Motor neuron (in vitro differentiated cells): ENCODE measurements around the gene ZMIZ1. TPM values are rescaled to one million over a fixed set of nuclear protein-coding genes. Genes with fewer than 3 reads are reported as not detected.

Experiments used
- ATAC-seq, 8 experiments: fragments of 200-7000 bp; cut with Tn5 transposase; replicated peaks in 6 of 8; 2 replicates each; pipeline ENCODE4 v1.8.0; 2021; ENCODE audit warnings: mild to moderate bottlenecking in 8 of 8, moderate library complexity in 8 of 8
- H3K27ac ChIP-seq, 2 donors: fragments of 250-450 bp; sonication (Bioruptor Pico); 2 replicates each; pipeline ENCODE4 v1.9.0; 2021; ENCODE audit warnings: antibody characterized with exemption in 2 of 2, mild to moderate bottlenecking in 2 of 2, moderate library complexity in 1 of 2
- H3K4me1 ChIP-seq, 2 donors: fragments of 250-450 bp; sonication (Bioruptor Pico); replicated peaks in 1 of 2; 2 replicates each; pipeline ENCODE4 v1.6.1; 2021; ENCODE audit warnings: antibody characterized with exemption in 2 of 2, mild to moderate bottlenecking in 2 of 2, moderate library complexity in 1 of 2
- H3K4me3 ChIP-seq, 5 donors: fragments of 250-450 bp; sonication (Bioruptor Pico); 2 replicates each; pipeline ENCODE4 v1.9.0; 2021; ENCODE audit warnings: antibody characterized with exemption in 5 of 5, mild to moderate bottlenecking in 5 of 5, moderate library complexity in 4 of 5
- WGBS, 10 experiments: fragments of 450-650 bp; shearing (Covaris generic); methylation state at CpG; one replicate each; pipeline ENCODE4 v1.0.0; 2022; 5-methylcytosine and 5-hydroxymethylcytosine counted together
- in situ Hi-C, 9 experiments: fragments of 400-800 bp; cut with MboI; loops; one replicate each; pipeline ENCODE4 v1.15.0; 2021; ENCODE audit warnings: low sequenced_read_pairs in 9 of 9, low pct_unique_long_range_greater_than_20kb in 2 of 9; ENCODE audit not compliant: unreplicated experiment in 9 of 9
- total RNA-seq, 8 experiments: library from RNA; unstranded; fragments of 300-600 nt; gene quantifications; 2 replicates each; pipeline versions ENCODE4 v1.2.3 to v1.2.4, GENCODE V29; 2022

ZMIZ1 gene
- total RNA-seq, 8 experiments from 2014 or later, result 15.8 to 79.9 (median 50.0) TPM

DNA sequence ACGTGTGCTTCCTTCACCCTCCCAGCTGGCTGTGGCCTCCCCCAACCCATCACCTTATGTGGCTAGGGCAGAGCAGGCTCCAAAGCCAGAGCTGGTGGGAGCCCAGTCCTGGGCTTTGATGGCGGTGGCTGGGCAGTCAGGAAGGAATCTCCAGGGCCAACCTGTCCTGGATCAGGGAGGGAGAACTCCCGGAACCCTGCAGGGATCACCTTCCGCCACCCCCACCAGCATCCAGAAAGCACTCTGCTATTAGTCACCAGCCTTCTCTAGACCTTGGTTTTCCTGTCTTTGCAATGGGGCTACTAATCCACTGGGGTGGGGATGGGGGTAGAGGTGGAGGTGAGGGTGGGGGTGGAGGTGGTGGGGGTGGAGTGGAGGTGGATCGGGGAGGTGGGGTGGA lies 139.0 kb downstream of the ZMIZ1 start:
- H3K27ac ChIP-seq, result no peak overlapping the region
- WGBS, 10 experiments, result 82% methylated on average over 3 of the region's 5 CpGs; no CpG with 5 or more reads in 9 of the 10 experiments
- H3K4me3 ChIP-seq, result no peak overlapping the region
- ATAC-seq, result no peak
- in situ Hi-C loops, result loop anchor here in 1 of 9 experiments (25.0 kb wide), 1 partner anchor 1145 kb away; no protein-coding TSS in a partner anchor
- peaks cover 0 to 10% of the 10 kb centered on the region in 2 donors for H3K4me1 ChIP-seq

DNA sequence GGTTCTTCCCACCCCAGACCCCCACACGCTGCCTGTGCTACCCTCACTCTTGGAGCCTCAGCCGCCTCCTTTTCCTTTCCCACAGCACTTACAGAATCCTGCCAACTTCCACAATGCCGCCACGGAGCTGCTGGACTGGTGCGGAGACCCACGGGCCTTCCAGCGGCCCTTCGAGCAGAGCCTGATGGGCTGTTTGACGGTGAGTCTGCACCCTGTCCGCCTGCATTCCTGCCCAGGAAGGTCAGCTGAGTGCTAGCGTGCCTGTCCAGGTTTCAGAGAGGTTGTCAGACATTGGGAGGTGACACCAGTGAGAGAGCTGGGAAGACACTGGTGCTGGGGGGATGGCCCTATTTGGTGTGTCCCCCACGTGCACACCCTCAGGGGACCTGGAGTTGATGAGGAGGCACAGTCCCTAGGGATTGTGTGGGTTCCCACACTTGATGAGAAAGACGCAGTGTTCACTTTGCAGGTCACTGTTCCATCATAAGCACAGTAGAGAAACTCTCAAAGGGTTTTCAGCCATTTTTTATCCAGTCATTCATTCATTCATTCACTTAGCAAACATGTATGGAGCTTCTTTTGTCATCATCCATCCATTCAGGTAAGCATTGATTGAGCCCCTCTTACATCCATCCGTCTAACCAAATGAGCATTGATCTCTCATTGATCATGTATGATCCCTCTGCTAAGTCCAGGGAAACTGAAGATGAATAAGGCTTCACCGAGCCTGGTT lies 139.7 kb downstream of the ZMIZ1 start:
- no peak overlapping the region for H3K27ac ChIP-seq
- peaks cover 0 to 10% of the 10 kb centered on the region in 2 donors for H3K4me1 ChIP-seq
- no peak overlapping the region for H3K4me3 ChIP-seq
- 70 to 100% (median 90%) methylated on average over 1 to 3 of the region's 15 CpGs; no CpG with 5 or more reads in 5 of the 10 experiments for WGBS, 10 experiments
- in situ Hi-C loops, result loop anchor here in 1 of 9 experiments (25.0 kb wide), 1 partner anchor 1146 kb away; no protein-coding TSS in a partner anchor
- no peak for ATAC-seq

DNA sequence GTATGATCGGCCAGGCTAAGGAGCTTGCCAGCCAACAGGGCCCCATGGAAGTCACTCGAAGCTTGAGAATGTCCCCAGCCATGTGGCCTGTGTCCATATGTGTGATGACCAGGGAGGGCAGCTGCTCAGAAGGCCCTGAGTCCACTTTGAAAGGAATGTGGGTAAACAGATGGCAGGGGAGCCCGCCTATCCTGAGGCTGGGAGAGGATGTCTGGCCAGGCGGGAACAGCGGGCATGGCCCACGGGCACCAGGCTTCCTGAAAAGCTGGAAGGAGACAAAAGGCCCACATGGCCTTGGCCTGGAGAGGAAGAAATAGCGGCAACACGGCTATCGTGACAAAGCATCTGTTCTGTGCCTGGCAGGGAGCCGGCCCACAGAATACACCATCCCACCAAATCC lies 140.6 kb downstream of the ZMIZ1 start:
- Histone ChIP-seq H3K27ac (peak overlapping the region in 1 of 2 donors; percentile 56), H3K4me1 (peaks cover 0 to 10% of the 10 kb centered on the region in 2 donors), H3K4me3 (no peak overlapping the region)
- 57 to 100% (median 99%) methylated on average over 2 to 6 of the region's 10 CpGs; no CpG with 5 or more reads in 6 of the 10 experiments for WGBS, 10 experiments
- in situ Hi-C loops, result loop anchor here in 1 of 9 experiments (25.0 kb wide), 1 partner anchor 1147 kb away; no protein-coding TSS in a partner anchor
- ATAC-seq, result no peak

DNA sequence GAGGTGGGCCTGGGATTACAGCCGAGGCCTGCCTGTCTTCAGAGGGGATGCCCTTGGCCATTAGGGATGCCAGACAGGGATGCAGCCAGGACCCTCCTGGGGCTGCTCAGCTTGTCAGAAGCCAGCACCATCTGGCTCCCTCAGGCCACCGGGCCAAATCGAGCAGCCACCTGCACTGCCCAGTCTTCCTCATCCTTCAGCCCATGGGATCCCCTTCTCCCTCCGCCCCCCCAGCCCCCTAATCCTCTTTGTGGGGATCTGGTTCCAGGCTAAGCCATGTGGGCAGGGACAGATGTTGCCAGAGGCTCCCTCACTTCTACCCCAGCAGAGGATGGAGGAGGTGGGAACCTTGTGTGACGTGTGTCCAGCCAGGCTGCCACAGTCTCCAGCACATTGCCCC lies 141.1 kb downstream of the ZMIZ1 start:
- peak overlapping the region in 1 of 2 donors; percentile 56 for H3K27ac ChIP-seq
- no peak overlapping the region for H3K4me3 ChIP-seq
- no peak for ATAC-seq
- H3K4me1 ChIP-seq, result peaks cover 0 to 10% of the 10 kb centered on the region in 2 donors
- in situ Hi-C loops, result loop anchor here in 1 of 9 experiments (25.0 kb wide), 1 partner anchor 1148 kb away; no protein-coding TSS in a partner anchor
- WGBS, 10 experiments, result 80% methylated on average over 2 of the region's 5 CpGs; no CpG with 5 or more reads in 9 of the 10 experiments

DNA sequence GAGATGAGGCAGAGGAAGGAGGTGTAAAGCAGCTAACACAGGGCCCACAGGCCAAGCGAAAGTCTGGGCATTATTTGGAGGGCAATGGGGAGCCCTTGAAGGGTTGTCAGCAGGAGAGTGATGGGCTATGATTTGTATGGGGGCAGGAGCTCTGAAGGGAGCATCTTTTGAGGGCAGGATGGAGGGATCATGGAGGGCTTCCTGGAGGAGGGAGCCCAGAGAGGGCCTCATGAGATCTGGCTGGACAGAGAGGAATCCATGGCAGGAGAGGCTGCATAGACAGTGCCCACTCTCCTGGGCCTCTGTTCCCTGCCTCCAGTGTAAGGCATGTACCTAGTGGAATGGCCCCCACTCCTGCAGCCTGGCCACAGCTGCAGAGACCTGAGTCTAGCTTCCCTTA lies 141.9 kb downstream of the ZMIZ1 start:
- in situ Hi-C loops, result loop anchor here in 1 of 9 experiments (25.0 kb wide), 1 partner anchor 1148 kb away; no protein-coding TSS in a partner anchor
- Histone ChIP-seq H3K4me1 (peaks cover 0 to 10% of the 10 kb centered on the region in 2 donors), H3K4me3 (no peak overlapping the region), H3K27ac (no peak overlapping the region)
- no peak for ATAC-seq
- 71 to 80% (median 80%) methylated on average over 1 of the region's 1 CpG; no CpG with 5 or more reads in 7 of the 10 experiments for WGBS, 10 experiments

DNA sequence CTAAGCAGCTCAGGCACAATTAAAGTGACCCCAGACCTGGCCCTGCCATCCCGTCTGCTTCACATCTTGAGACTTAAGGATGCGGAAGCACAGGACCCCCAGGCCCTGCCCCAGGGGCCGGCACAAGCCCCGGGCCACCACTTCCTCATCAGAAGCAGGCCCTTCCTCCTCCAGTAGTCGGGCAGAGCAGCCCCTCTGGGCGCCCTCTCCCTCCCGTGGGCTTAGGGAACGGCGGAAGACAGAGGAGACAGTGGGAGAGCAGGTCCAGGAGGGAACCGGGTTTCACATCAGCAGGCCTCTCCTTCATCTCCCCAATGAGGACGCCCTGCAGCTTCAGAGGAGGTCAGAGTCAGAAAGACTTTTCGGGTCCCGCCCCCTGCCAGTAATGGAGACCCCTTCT lies 142.8 kb downstream of the ZMIZ1 start:
- H3K4me1 ChIP-seq, result peaks cover 0 to 10% of the 10 kb centered on the region in 2 donors
- no peak for ATAC-seq
- peak overlapping the region in 1 of 2 donors; percentile 31 for H3K27ac ChIP-seq
- no peak overlapping the region for H3K4me3 ChIP-seq
- WGBS, 10 experiments, result 73 to 100% (median 91%) methylated on average over 1 to 9 of the region's 13 CpGs; no CpG with 5 or more reads in 5 of the 10 experiments
- in situ Hi-C loops, result loop anchor here in 1 of 9 experiments (25.0 kb wide), 1 partner anchor 1149 kb away; no protein-coding TSS in a partner anchor

DNA sequence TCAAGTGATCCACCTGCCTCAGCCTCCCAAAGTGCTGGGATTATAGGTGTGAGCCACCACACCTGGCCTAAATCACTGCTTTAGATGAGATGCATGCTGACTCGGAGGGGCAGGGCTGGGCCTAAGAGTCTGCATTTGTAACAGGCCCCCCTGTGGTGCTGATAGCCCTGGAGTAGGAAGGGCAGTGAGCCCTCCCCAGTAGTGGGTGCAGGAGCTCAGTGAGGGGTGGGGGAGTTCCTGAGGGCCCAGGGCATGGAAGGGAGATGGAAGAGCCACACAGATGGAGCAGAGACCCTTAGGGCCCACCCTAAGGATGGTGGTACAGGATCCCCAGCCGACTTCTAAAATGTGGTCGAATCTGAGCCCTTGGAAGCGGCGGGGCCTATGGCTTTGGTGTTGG lies 146.8 kb downstream of the ZMIZ1 start:
- H3K4me1 ChIP-seq, result peaks cover 25 to 27% of the 10 kb centered on the region in 2 donors
- WGBS, 10 experiments, result 100% methylated on average over 1 of the region's 5 CpGs; no CpG with 5 or more reads in 6 of the 10 experiments
- no peak overlapping the region for H3K4me3 ChIP-seq
- in situ Hi-C loops, result loop anchor here in 1 of 9 experiments (25.0 kb wide), 1 partner anchor 1153 kb away; no protein-coding TSS in a partner anchor
- H3K27ac ChIP-seq, result no peak overlapping the region
- ATAC-seq, result no peak

DNA sequence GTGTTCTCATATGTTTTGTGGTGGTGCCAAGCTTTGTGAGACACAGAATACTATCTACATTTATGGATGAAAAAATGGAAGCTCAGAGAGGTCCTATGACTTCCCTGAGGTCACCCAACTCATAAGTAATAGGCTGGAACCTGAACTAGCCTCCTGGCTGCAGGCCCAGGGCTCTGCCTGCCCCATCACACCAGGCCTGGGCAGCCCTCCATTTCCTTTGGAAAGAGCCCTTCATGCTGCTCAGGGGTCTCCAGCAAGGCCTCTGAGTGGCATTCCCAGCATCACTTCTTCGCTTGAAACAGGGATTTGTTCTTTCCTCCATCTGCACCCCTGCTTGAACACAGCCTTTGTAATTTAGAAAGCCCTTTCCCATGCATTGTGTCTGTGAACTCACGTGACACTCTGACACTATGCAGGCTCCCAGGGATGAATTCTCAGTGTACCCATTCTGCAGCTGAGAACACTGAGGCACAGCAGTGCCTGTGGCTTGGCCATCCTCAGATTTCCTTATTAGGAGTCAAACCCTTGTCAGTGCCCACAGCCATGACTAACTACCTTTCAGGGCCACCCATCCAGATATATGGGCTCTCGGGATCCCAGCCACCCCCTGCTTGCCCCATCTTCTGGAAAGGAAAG lies 150.7 kb downstream of the ZMIZ1 start:
- peak in 1 of 8 experiments; percentile 10 for ATAC-seq
- in situ Hi-C loops, result loop anchor here in 1 of 9 experiments (25.0 kb wide), 1 partner anchor 1157 kb away; no protein-coding TSS in a partner anchor
- peaks cover 62 to 63% of the 10 kb centered on the region in 2 donors for H3K4me1 ChIP-seq
- 80 to 100% (median 90%) methylated on average over 1 to 2 of the region's 3 CpGs; no CpG with 5 or more reads in 6 of the 10 experiments for WGBS, 10 experiments
- peak overlapping the region; percentile 89 to 98 for H3K27ac ChIP-seq
- no peak overlapping the region for H3K4me3 ChIP-seq

DNA sequence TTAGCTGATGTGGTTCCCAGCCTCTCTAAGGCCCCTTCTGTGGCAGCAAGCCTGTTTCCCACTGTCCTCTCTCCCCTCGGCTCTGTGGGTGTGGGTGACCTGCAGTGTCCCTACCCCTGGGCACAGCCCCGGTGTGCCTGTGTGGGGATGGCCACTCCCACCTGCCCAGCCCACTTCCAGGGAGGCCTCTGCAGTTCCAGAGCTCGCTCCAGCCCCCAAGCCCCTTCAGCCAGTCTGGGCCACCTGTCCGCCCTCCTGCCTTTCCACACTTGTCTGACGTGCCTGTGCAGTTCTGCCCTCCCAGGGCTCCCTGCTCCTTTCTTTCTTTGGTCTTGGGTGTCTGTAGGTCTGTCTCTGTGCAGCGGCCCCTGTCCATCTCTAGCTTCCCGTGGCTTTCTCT lies 151.5 kb downstream of the ZMIZ1 start:
- H3K4me3 ChIP-seq, result no peak overlapping the region
- in situ Hi-C loops, result loop anchor here in 1 of 9 experiments (25.0 kb wide), 1 partner anchor 1158 kb away; no protein-coding TSS in a partner anchor
- H3K27ac ChIP-seq, result peak overlapping the region; percentile 89 to 98
- 80% methylated on average over 1 of the region's 7 CpGs; no CpG with 5 or more reads in 9 of the 10 experiments for WGBS, 10 experiments
- H3K4me1 ChIP-seq, result peaks cover 69% of the 10 kb centered on the region in 2 donors
- peak in 4 of 8 experiments; percentile 1 to 6 (median 4) for ATAC-seq

DNA sequence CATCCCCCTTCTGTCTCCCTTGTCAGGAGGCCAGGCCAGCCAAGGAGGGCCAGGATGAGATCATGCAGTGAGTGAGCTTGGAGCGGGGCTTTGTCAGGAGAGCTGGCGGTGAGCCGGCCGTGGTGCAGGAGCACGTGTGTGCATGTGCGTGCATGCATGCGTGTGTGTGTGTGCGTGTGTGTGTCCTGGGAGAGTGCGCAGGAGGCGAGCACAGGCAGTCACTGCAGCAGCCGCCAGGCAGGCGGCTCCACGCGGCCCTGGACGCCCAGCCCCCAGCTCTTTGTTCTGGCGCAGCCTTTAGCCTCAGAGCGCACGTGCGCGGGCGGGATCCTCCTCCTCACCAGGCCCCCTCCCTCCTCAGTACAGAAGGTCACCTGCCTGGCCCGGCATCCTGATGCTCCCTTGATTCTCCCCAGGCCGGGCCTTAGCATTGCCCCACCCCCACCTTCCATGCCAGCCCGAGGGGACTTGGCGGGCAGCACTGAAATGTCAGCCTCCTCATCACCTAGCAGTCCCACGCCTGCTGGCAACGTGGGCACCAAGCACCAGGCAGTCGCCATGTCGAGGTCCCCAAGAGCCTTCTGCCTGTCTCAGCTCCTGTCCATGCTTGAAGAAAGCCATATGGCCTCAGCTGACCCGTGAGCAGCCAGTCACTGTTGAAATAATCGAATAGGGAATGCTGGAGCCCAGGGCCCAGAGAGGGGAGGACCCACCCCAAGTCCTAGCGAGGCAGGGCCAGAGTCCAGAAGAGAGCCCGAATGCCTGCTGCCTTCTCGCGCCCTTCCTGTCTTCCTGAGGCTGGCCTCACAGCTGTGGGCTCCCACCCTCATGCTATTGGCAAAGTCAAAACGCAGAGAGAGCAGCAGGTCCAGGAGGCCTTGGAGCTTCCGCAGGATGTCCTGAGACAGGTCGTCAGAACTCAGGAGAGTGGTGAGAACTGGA lies 152.6 kb downstream of the ZMIZ1 start:
- in situ Hi-C loops, result loop anchor here in 1 of 9 experiments (25.0 kb wide), 1 partner anchor 1159 kb away; no protein-coding TSS in a partner anchor
- no peak overlapping the region for H3K4me3 ChIP-seq
- H3K27ac ChIP-seq, result peak overlapping the region; percentile 89 to 98
- peak; percentile 13 to 87 (median 84) for ATAC-seq
- WGBS, 10 experiments, result 5 to 66% (median 15%) methylated on average over 1 to 13 of the region's 38 CpGs; no CpG with 5 or more reads in 5 of the 10 experiments
- H3K4me1 ChIP-seq, result peaks cover 69% of the 10 kb centered on the region in 2 donors

DNA sequence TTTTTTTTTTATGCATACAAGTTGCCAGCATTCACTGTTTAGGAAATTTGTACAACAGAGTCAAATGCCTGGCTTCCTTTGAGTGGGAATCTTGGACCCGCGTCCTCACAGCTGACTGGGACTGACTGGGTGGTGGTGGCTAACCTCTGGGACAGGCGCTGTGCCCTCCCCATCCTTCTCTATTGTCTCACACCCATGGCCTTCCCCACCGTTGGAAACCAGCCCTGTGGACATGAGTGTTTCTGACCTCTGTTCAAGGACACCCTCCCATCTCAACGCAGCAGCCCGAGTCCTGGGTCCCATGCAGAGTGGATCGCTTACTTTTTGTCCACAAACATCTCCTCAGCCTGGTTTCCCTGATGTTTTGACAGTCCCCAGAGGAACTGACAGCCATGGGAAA lies 153.4 kb downstream of the ZMIZ1 start:
- H3K4me1 ChIP-seq, result peaks cover 69% of the 10 kb centered on the region in 2 donors
- in situ Hi-C loops, result loop anchor here in 1 of 9 experiments (25.0 kb wide), 1 partner anchor 1160 kb away; no protein-coding TSS in a partner anchor
- 68 to 87% (median 82%) methylated on average over 1 to 7 of the region's 7 CpGs; no CpG with 5 or more reads in 6 of the 10 experiments for WGBS, 10 experiments
- no peak for ATAC-seq
- H3K27ac ChIP-seq, result peak overlapping the region; percentile 89 to 98
- H3K4me3 ChIP-seq, result no peak overlapping the region
